OCI-LY7 (cell line): ENCODE results near the gene BCDIN3D. TPM values are rescaled to one million over a fixed set of nuclear protein-coding genes. Genes with fewer than 3 reads are reported as not detected.

Experiments
- BruUV-seq: library from RNA; stranded (reverse); fragments of 400-500 nt; replicated peaks from 2 replicates; lab custom pipeline; 2021; lab: Mats Ljungman, UMichigan
- CTCF ChIA-PET: fragments of 300-600 bp; sonication (Branson Sonifier 250); formaldehyde crosslinking; loops from one replicate; lab custom pipeline; 2022; ENCODE audit warnings: antibody characterized with exemption; ENCODE audit not compliant: unreplicated experiment; lab: Charles Lee
- POLR2A ChIA-PET: fragments of 300-600 bp; sonication (Branson Sonifier 250); formaldehyde crosslinking; loops from one replicate; lab custom pipeline; 2022; ENCODE audit warnings: antibody characterized with exemption; lab: Charles Lee
- DNase-seq: peaks from one replicate; pipeline ENCODE4 v3.0.0-alpha.2; 2015; ENCODE audit warnings: low spot score
- H2AFZ ChIP-seq: fragments of 200-600 bp; sonication (generic), shearing (Covaris generic); 2 replicates; pipeline ENCODE4 v1.6.1; 2014; ENCODE audit warnings: mild to moderate bottlenecking, antibody characterized with exemption, low read length, moderate library complexity
- H3K27ac ChIP-seq: fragments of 200-600 bp; sonication (generic); 2 replicates; pipeline ENCODE4 v1.5.1; 2014; ENCODE audit warnings: mixed run types, low read depth, mild to moderate bottlenecking, moderate library complexity, low read length, inconsistent platforms; ENCODE audit not compliant: poor library complexity, severe bottlenecking
- H3K36me3 ChIP-seq: fragments of 200-600 bp; sonication (generic); 2 replicates; pipeline ENCODE4 v1.6.1; 2014; ENCODE audit warnings: mild to moderate bottlenecking, antibody characterized with exemption, low read length, moderate library complexity, mixed read lengths; ENCODE audit not compliant: insufficient read depth
- H3K4me1 ChIP-seq: fragments of 200-600 bp; sonication (generic); 2 replicates; pipeline ENCODE4 v1.5.1; 2014; ENCODE audit warnings: mild to moderate bottlenecking, low read length; ENCODE audit not compliant: insufficient read depth, poor library complexity, severe bottlenecking
- H3K4me2 ChIP-seq: fragments of 200-600 bp; sonication (generic); 2 replicates; pipeline ENCODE4 v1.6.1; 2014; ENCODE audit warnings: mild to moderate bottlenecking, low read length
- H3K4me3 ChIP-seq: fragments of 200-600 bp; sonication (generic); 2 replicates; pipeline ENCODE4 v1.5.1; 2014; ENCODE audit warnings: mild to moderate bottlenecking, low read depth, low read length; ENCODE audit not compliant: poor library complexity, severe bottlenecking
- H3K79me2 ChIP-seq: fragments of 200-600 bp; sonication (generic); 2 replicates; pipeline ENCODE4 v1.6.1; 2016; ENCODE audit warnings: low read depth, mild to moderate bottlenecking, low read length, moderate library complexity, mixed read lengths; ENCODE audit not compliant: insufficient read depth
- H3K9me2 ChIP-seq: fragments of 200-600 bp; sonication (generic); 2 replicates; pipeline ENCODE4 v1.6.1; 2016; ENCODE audit warnings: mild to moderate bottlenecking, low read length, mixed read lengths; ENCODE audit not compliant: insufficient read depth
- H3K9me3 ChIP-seq: fragments of 200-600 bp; sonication (generic); 2 replicates; pipeline ENCODE4 v1.6.1; 2014; ENCODE audit warnings: mild to moderate bottlenecking, mixed run types, low read length, mixed read lengths
- H4K20me1 ChIP-seq: fragments of 200-600 bp; sonication (generic); 2 replicates; pipeline ENCODE4 v1.6.1; 2014; ENCODE audit warnings: mild to moderate bottlenecking, antibody characterized with exemption, low read length, moderate library complexity, mixed read lengths; ENCODE audit not compliant: insufficient read depth
- CTCF ChIP-seq: fragments of 200-600 bp; sonication (generic); conservative IDR thresholded peaks from 2 replicates; pipeline ENCODE4 v1.5.1; 2014; ENCODE audit warnings: mild to moderate bottlenecking, antibody characterized with exemption, low read length, moderate library complexity, mixed read lengths
- EZH2phosphoT487 ChIP-seq: fragments of 200-600 bp; sonication (generic); IDR thresholded peaks from 2 replicates; pipeline ENCODE4 v1.6.1; 2018; ENCODE audit warnings: low read depth, borderline replicate concordance, mild to moderate bottlenecking, mixed run types, antibody characterized with exemption, low read length, moderate library complexity, mixed read lengths
- intact Hi-C: fragments of 100-400 bp; cut with micrococcal nuclease; formaldehyde crosslinking; loops from one replicate; pipeline ENCODE4 v1.10.0; 2022; ENCODE audit not compliant: unreplicated experiment
- total RNA-seq, 2 experiments: library from RNA; depleted of rRNA in 1 of 2; stranded (reverse); fragments of >200 nt in 1 of 2; shearing (Covaris generic) in 1 of 2; gene quantifications; 2 replicates each; pipeline ENCODE4 v1.2.3, GENCODE V29; 2014 to 2022

Gene BCDIN3D
- total RNA-seq, 2 experiments from 2014 or later, result 8.4 to 10.1 TPM

- no peaks in the 10 kb centered on the region for H3K9me3 ChIP-seq
- H4K20me1 ChIP-seq, result no peaks in the 10 kb centered on the region
- H3K4me2 ChIP-seq, result peak overlapping the region; percentile 96
- H3K4me1 ChIP-seq, result peaks cover 34% of the 10 kb centered on the region
- H3K9me2 ChIP-seq, result no peaks in the 10 kb centered on the region
- peak overlapping the region; percentile 92 for H3K4me3 ChIP-seq
- CTCF ChIA-PET, result interaction anchor here (0.6 to 1.0 kb wide), 2 partner anchors 24 to 86 kb away, joined by 3 to 4 read pairs; no protein-coding TSS in a partner anchor
- BruUV-seq, result no TSS peak
- H3K79me2 ChIP-seq, result peaks cover 14% of the 10 kb centered on the region; the same call in 1 of the 2 replicates
- intact Hi-C loops, result loop anchor here (5.0 kb wide), 2 partner anchors 221 to 379 kb away; partner anchors contain the start of gene PRPF40B
- peak overlapping the region; percentile 74 for H3K27ac ChIP-seq
- no peak for DNase-seq
- TF ChIP-seq CTCF (no peak), EZH2phosphoT487 (no peak)
- H2AFZ ChIP-seq, result peak overlapping the region; percentile 96
- peaks cover 2% of the 10 kb centered on the region; the same call in 1 of the 2 replicates for H3K36me3 ChIP-seq
- POLR2A ChIA-PET, result interaction anchor here (0.6 to 2.0 kb wide), 4 partner anchors 15 to 1187 kb away, joined by 3 to 5 read pairs (median 3); partner anchors contain the start of gene NCKAP5L
Measured at GRCh38 chr12:49843411-49843810, 505 bp upstream of the BCDIN3D start.

- POLR2A ChIA-PET, result interaction anchor here (0.5 to 1.2 kb wide), 3 partner anchors 56 to 121 kb away, joined by 3 to 4 read pairs (median 3); no protein-coding TSS in a partner anchor
- no peak overlapping the region for H3K27ac ChIP-seq
- no peak overlapping the region for H2AFZ ChIP-seq
- BruUV-seq, result no TSS peak
- no peaks in the 10 kb centered on the region for H3K9me2 ChIP-seq
- no peak for TF ChIP-seq EZH2phosphoT487
- peak; percentile 94 for TF ChIP-seq CTCF
- no peak overlapping the region for H3K4me3 ChIP-seq
- peaks cover 20% of the 10 kb centered on the region for H3K4me1 ChIP-seq
- no peaks in the 10 kb centered on the region for H4K20me1 ChIP-seq
- H3K9me3 ChIP-seq, result no peaks in the 10 kb centered on the region
- CTCF ChIA-PET, result interaction anchor here (0.6 to 2.1 kb wide), 4 partner anchors 11 to 291 kb away, joined by 3 to 8 read pairs (median 4); partner anchors contain the start of gene NCKAP5L
- no peak overlapping the region for H3K4me2 ChIP-seq
- peaks cover 4% of the 10 kb centered on the region; the same call in 1 of the 2 replicates for H3K36me3 ChIP-seq
- intact Hi-C loops, result loop anchor here (1.0 to 10.0 kb wide), 2 partner anchors 63 to 984 kb away; partner anchors contain the start of gene DDX23
- peaks cover 14% of the 10 kb centered on the region; the same call in 1 of the 2 replicates for H3K79me2 ChIP-seq
- DNase-seq, result peak; percentile 72
Measured at GRCh38 chr12:49838973-49839633, 3.8 kb downstream of the BCDIN3D start.
